ENCODE measurements around the gene NEB.

- TF ChIP-seq, protein P1, sequence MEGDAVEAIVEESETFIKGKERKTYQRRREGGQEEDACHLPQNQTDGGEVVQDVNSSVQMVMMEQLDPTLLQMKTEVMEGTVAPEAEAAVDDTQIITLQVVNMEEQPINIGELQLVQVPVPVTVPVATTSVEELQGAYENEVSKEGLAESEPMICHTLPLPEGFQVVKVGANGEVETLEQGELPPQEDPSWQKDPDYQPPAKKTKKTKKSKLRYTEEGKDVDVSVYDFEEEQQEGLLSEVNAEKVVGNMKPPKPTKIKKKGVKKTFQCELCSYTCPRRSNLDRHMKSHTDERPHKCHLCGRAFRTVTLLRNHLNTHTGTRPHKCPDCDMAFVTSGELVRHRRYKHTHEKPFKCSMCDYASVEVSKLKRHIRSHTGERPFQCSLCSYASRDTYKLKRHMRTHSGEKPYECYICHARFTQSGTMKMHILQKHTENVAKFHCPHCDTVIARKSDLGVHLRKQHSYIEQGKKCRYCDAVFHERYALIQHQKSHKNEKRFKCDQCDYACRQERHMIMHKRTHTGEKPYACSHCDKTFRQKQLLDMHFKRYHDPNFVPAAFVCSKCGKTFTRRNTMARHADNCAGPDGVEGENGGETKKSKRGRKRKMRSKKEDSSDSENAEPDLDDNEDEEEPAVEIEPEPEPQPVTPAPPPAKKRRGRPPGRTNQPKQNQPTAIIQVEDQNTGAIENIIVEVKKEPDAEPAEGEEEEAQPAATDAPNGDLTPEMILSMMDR (IDR thresholded peaks at IDR 0.05) = no peak
- no peak for TF ChIP-seq EZH2 (IDR thresholded peaks at IDR 0.05; ENCODE audit: borderline replicate concordance, insufficient read depth, low read depth, low read length, poor library complexity, severe bottlenecking)
Measured at GRCh38 chr2:151482171-151482725, 252.0 kb downstream of the NEB start.
